HG03575 (cell line): ENCODE measurements around the gene LIME1.

Experiments
- ATAC-seq: cut with Tn5 transposase; IDR thresholded peaks from one replicate; pipeline ENCODE4 v1.9.1; 2021; ENCODE audit not compliant: unreplicated experiment, insufficient number of reproducible peaks, low FRiP score; ENCODE audit errors: extremely low read depth

The LIME1 gene

DNA sequence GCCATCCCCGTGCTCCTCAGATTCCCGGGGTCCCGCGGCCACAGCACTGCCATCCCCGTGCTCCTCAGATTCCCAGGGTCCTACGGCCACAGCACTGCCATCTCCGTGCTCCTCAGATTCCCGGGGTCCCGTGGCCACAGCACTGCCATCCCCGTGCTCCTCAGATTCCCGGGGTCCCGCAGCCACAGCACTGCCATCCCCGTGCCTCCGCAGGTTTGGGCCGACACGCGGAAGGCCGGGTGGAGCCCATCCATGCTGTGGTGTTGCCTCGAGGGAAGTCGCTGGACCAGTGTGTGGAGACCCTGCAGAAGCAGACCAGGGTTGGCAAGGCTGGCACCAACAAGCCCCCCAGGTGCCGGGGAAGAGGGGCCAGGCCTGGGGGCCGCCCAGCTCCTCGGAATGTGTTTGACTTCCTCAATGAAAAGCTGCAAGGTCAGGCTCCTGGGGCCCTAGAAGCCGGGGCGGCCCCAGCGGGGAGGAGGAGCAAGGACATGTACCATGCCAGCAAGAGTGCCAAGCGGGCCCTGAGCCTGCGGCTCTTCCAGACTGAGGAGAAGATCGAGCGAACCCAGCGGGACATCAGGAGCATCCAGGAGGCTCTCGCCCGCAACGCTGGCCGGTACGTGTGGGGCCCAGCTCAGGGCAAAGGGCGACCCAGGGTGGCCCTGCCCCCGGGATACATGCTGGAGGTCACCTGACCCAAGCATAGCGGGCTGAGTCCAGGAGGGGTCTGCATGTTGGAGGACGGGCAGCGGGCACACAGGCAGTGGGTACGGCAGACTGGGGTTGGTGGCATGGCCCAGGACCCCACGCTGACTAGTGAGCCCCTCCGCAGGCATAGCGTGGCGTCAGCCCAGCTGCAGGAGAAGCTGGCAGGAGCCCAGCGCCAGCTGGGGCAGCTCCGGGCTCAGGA is 1.3 kb upstream of the LIME1 start:
- ATAC-seq = no peak

GRCh38 chr20:63736893-63737694 is 630 bp downstream of the LIME1 start:
- ATAC-seq = no peak

DNA sequence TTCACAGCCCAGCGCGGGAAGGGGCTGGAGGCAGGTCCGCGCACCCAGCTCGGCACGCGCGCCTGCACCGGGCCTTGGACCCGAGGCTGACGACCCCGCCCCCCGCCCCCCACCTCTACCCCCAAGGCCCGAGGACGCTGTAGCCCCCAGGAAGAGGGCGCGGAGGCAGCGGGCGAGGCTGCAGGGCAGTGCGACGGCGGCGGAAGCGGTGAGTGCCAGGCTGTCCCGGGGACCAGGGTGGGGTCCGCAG is 1.2 kb downstream of the LIME1 start:
- no peak for ATAC-seq

- ATAC-seq = no peak
Measured at GRCh38 chr20:63737945-63738686, 1.7 kb downstream of the LIME1 start.

DNA sequence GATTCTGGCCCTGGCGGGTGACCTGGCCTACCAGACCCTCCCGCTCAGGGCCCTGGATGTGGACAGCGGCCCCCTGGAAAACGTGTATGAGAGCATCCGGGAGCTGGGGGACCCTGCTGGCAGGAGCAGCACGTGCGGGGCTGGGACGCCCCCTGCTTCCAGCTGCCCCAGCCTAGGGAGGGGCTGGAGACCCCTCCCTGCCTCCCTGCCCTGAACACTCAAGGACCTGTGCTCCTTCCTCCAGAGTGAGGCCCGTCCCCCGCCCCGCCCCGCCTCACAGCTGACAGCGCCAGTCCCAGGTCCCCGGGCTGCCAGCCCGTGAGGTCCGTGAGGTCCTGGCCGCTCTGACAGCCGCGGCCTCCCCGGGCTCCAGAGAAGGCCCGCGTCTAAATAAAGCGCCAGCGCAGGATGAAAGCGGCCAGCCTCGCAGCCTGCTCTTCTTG is 2.2 kb downstream of the LIME1 start:
- no peak for ATAC-seq

- no peak for ATAC-seq
Measured at GRCh38 chr20:63739130-63740069, 2.9 kb downstream of the LIME1 start, which contains the start of gene SLC2A4RG. Gene SLC2A4RG (plus strand): TSS chr20:63739776. CDS start chr20:63739913, 137 bp downstream.

DNA sequence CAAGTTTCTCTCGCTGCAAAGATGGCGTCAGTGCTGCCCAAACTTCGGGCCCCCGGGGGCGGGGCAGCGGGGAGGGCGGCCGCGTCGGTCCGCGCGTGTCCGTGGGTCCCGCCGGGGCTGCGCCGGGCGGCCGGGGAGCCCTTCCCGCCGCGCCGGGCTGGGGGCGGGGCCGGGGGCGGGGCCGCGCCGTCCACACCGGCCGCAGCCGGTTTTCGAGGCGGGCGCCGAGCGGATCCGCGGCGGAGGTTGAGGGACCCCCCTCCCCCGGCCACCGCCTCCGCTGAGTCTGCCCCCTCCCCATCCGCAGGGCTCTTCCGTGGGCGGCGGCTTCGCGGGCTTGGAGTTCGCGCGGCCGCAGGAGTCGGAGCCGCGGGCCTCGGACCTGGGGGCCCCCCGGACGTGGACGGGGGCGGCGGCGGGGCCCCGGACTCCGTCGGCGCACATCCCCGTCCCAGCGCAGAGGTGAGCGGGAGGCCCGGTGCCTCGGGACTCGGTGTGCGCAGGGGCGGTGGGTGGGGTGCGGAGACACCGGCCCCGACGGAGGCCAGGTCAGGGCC is 3.7 kb downstream of the LIME1 start:
- ATAC-seq = no peak

GRCh38 chr20:63740627-63741353 is 4.3 kb downstream of the LIME1 start:
- no peak for ATAC-seq

DNA sequence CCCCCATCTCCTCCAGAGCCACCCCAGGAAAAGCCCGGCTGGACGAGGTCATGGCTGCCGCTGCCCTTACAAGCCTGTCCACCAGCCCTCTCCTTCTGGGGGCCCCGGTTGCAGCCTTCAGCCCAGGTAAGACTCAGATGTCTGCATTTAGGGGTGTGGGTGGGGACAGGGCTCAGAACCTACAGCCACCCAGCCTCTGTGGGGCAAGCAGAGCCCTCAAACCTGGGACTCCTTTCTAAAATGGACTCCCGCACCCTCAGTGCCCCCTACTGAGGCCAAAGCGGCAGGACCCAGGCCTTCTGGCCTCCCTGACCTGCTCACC is 4.9 kb downstream of the LIME1 start:
- ATAC-seq = no peak

DNA sequence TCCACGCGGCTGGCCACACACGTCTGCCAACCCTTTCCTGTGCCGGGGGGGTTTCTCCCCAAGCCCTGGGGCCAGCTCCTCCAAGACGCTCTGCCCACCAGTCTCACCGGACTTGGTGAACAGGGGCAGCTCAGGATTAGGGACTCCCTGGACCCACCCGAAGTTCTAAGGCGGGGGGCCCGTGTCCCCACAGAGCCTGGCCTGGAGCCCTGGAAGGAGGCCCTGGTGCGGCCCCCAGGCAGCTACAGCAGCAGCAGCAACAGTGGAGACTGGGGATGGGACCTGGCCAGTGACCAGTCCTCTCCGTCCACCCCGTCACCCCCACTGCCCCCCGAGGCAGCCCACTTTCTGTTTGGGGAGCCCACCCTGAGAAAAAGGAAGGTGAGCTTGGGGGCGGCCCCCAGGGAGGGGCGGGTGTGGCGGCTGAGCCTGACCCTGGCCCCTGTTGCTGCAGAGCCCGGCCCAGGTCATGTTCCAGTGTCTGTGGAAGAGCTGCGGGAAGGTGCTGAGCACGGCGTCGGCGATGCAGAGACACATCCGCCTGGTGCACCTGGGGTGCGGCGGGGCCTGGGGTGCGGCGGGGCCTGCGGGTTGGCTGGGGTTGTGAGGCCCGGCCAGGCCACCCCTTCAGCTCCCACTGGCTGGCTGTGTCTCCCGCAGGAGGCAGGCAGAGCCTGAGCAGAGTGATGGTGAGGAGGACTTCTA is 5.4 kb downstream of the LIME1 start:
- ATAC-seq = no peak

- ATAC-seq = no peak
Measured at GRCh38 chr20:63742381-63743024, 6.0 kb downstream of the LIME1 start.

- ATAC-seq = no peak
Measured at GRCh38 chr20:63743210-63743970, 6.9 kb downstream of the LIME1 start.

GRCh38 chr20:63744158-63744557 is 7.7 kb downstream of the LIME1 start:
- ATAC-seq = no peak

GRCh38 chr20:63744574-63745423 is 8.3 kb downstream of the LIME1 start:
- no peak for ATAC-seq

DNA sequence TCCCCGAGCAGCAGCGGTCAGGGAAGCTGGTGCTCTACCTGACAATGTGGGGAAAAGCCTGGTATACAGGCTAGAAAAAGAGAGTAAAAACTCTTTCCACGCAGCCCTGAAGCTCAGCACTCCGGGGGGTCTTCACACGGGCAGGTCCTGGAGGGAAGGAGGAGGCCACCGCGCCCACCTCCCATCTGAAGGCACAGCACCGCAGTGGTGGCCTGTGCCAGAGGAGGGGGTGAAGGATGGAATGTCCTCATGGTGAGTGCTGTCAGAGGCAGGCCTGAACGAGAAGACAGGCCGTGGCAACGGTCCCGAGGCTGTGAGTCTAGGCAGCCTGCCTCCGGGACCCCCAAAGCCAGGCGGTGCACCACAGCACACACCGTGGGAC is 9.0 kb downstream of the LIME1 start:
- no peak for ATAC-seq
